ENCODE results near the gene LRRC42.

Gene LRRC42

DNA sequence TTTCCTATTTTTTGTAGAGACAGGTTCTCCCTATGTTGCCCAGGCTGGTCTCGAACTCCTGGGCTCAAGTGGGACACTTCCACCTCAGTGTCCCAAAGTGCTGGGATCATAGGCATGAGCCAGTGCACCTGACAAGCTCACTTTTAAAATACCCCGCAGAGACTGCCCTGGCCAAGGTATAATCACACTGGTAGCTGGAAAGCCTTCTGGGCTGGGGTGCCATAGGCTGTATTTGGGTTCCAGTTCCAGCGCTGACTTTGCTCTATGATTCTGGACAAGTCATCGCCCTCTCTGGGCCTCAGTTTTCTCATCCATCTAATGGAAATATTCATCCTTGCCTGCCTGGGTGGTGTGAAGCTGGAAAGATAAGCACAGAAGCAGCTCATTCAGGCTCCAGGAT, 61.5 kb downstream of the LRRC42 start:
- DNase-seq = no peak

DNA sequence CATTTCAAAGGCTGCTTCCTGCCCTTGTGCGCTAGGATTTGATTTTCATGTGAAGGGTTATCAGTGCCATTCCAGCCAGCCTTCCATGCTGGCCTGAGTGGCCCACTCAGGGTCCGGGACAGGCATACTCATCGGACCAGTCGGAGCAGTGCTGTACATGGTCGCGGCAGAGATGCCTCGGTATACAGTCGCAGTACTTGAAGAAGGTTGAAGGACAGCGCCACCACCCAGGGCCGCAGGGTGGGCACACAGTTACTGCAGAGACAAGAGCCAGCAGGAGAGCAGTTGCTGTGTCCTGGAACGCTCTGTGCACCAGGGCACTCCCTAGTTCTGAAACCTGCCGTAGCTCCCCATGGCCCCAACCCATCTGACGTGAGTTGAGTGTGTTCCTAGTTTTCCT, 62.7 kb downstream of the LRRC42 start:
- DNase-seq = no peak

DNA sequence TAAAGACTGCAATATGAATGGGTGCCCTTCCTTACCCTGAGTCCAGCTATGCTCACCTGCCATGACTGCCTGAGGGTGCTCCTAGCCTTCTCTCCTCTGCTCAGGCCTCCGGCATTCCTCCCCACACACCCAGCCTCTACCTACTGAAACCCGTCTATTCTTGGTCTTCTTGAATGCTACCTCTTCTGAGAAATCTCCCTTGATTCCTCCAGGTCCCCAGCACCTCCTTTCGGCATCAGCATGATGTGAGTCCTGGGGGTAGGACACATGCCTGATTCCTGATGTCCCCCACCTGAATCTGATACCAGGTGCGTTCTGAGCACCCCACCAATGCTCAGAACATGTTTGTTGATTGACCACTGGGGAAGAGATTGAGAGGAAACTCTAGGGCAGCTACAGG, 63.3 kb downstream of the LRRC42 start:
- DNase-seq = no peak

DNA sequence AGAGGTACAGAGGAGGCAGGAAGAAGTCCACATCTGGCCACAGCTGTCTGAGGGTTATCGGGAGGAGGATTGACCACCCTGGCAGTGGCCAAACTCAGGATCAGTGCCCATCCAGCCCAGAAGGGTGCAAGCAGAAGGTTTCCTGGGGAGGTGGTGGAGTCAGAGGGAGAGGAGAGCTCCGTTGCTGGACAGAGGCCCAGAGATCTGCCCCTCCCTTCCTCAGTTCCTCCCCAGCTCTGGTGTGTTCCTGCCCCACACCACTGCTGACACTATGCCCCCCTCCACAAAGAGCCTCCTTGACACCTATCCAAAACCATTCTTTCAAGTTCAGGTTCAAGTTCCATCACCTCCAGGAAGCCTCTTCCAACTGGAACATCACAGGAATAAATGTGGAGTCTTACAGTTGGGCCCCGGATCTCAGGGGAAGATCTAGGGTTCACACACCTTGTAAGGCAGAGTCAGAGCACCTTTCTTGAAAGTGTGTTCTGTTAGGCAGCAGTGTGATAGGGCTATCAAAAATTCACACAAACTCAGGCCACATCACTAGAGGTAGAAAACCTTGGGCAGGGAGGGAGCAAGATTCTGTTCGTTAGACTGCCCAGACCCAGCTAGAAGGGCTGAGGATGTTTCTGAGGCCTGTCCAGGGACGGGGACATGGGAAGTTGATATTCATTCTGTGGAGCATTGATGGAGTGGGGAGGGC, 64.4 kb downstream of the LRRC42 start:
- no peak for DNase-seq

DNA sequence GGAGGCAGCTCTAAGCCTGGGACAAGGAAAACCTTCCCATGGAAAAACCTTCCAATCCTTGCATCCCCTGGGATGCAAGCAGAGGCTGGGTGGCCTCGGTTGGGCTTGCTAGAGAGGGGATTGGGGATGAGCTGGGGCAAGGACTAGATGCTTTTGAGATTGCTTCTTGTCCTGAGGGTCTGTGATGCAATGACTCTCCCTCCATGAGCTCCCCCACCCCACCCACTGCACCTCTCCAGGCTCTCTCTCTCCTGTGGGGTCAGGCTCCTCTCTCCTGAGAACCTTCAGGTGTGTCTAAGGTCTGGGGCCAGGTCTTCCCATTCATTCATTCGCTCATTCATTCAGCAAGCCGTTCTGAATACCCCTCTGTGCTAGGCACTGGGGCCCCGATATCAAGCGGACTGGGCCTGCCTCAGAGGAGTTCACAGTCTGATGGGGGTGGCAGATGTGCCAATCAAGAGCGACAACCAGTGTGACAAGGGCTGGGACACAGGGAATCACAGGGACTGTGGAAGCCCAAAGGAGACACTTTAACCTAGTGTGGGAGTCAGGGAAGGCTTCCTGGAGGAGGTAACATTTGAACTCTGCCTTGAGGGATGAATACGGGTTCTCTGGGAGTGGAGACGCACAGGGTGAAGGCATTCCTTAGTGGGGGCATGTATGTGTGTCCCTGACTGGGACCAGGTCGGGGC, 65.3 kb downstream of the LRRC42 start:
- DNase-seq = no peak

DNA sequence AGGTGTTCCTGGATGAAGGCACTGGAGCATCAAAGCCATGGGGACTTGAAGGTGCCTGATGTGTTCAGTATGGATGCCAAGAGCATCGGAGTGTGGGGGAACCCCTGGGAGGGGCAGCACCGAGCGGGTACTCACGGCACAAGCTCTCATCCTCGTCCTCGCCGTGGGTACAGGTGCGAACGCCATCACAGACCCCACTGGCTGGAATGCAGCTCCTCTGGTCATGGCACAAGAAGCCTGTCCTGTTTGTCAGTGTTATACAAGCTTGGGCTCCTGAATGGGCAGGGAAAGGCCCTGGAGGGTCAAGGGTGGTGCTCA, 65.8 kb downstream of the LRRC42 start:
- DNase-seq = no peak

DNA sequence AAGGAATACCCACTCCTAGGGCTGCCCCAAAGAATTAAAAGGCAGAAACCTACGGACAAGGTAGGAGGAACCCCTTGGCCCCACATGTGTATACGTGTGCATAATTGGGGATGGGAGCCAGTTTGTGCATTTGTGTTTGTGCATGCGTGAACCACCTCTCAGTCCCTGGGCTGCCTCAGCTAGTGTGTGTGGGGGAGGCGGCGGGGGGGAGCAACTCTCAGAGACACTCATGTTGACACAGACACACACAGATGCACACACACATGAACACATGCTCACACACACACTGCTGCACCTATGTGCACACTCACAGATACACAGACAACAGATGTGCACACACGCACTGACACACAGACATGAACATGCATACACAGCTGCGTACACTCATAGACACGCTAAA, 66.7 kb downstream of the LRRC42 start:
- DNase-seq = no peak

DNA sequence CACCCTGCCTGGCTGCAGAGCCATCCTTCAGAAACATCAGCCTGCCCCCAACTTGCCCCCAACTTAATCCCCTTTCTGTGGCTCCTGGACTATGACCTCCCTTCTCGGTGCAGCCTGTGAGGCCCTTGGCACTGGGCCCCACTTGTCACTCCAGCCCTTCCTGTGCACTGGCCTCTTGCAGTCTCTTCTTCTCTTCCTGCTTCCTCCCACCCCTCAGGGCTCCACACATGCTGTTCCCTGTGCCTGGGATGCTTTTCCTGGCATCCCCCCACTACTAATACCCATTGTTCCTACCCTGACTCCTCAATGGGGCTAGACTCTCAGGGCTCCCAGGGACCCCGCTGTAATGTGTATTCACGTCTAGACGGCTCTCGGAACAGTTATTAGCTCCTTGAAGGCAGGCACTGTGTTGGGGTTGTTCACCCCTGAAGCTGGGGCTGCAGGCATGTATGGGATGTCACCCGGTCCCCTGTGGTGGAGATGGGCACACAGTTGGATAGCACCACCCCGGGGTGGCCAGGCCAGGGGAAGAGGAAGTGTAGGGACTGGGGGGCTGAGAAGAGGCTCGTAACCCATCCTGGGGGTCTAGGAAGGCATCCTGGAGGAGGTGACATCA, 67.4 kb downstream of the LRRC42 start:
- DNase-seq = no peak

DNA sequence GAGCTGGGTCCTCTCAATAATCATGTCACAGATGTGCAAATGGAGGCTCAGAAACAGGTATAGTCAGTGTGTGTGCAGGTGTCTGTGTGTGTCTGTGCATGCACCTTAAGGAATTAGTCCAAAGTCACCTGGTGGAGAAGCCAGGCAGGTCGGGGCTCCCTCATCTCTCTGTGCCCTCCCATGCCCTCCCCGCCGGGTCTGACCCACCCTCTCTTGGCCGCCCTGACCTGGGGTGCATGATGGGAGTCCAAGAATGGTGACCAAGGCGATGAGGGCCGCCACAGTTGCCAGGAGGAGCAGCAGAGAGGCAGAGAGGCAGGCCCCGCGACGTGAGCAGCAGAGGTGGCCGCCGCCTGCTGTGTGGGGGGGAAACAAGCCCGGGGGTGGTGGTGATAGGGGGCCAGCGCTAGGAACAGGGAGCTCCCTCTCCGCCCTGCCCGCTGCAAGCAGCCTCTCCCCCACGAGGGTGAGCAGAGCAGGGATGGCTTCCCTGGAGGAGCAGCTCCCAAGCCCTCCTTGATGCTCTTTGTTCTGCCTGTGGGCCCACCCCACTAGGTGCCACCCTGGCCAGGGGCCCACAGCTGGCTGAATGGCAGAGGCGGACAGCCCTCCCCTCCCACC, 68.0 kb downstream of the LRRC42 start:
- no peak for DNase-seq

DNA sequence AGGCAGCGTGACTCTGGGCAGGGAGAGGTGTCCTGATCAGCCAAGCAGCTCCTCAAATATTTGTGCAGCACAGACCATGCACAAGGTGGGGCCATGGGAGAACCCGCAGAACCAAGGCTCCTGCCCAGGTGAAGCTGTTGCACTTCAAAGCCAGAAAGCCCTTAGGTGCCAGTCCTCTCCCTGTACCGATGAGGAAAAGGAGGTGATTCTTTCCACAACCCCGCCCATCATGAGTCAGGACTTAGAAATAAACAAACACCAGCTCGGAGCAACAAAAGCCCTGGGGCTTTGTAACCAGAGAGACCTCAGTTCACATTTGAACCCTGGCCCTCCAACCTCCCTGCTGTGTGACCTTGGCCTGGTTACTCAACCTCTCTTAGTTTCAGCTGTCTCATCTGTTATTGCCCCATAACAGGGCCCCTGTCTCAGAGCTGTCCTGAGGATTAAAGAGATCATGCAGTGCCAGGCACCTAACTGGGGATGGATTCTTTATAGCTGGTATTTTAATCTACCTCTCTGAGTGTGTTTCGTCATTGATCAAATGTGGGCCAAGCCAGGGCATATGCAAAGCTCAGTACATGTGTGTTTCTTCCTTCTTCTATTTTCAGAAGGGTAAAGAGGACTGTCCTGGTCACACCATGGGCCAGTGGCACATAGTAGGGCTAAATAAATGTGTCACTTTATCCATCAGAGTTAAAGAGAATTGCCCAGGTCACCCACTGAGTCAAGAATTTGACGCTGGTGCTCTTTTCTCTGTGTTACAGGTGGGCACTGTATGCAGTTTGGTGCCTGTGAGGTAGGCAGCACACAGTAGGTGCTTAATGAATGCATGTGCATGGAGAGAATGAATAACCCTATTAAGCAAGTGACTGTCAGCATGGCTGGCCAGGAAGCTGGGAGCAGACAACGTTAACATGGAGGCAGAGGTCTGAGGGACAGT, 70.5 kb downstream of the LRRC42 start:
- no peak for DNase-seq

Measured in SHP77 treated with DMSO at 0.1 percent for 48 hours (cell line).